Hypothalamus (tissue), 51 donors: Measurements from ENCODE around the gene NHSL2.
"Not testable (repeated sequence)": the region's sequence is repeated elsewhere in the genome, so short reads cannot be mapped to it uniquely, and the experiment has no call there.

ENCODE experiments used
- DNase-seq, 51 donors: peaks; one replicate each; lab custom pipeline; 2025; lab: John Stamatoyannopoulos, UW

Gene NHSL2

DNA sequence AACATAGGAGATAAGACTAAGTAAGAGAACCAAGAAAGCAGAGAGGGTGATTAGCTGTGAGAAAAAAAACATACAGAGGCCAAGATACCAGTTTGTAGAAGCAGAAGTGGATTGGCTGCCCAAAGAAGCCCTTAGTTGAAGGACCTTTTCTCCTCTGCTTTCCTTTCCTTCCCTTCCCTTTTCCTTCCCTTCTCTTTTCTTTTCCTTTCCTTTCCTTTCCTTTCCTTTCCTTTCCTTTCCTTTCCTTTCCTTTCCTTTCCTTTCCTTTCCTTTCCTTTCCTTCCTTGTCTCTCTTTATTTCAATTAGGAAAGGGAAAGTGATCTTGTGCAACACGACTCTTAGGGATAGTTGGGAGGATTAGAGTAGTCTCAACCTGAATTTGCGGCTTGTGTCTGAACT, 128.2 kb downstream of the NHSL2 start:
- DNase-seq: no peak

DNA sequence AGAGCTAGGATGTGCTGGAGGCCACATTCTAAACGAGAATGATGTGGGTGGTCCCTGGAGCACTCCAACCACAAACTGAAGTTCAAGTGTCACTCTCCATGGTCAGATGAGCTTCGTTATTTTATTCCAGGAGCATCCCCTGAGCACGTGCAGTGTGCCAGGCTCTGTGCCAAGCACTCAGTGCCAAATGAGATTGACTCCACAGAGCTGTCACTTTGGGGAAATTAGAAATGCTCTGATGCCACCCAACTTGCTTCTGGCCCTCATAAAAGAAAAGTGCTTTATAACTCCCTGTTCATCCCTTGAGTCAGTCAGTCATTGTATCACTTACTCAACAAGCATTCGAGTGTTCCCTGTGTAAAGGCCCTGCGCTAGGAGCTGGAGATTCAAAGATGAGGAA, 129.9 kb downstream of the NHSL2 start:
- no peak for DNase-seq

DNA sequence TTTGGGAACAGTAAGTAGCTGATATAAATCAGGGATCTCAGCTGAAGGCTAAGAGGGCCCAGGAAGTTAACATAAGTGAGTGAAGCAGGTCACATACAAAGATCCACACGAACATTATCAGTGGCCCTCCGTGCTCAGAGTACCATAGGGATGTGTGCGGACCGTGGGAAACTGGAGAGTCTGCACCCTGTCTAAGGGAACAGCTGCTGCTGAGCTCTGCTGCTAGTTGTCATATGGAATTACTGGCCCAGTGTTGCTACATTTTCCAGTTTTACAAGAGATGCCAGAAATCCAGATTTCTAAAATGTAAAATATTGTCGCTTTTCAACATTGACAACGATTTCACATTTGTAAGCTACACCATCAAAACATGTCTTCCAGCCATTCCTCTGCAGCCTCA, 130.5 kb downstream of the NHSL2 start:
- no peak for DNase-seq

DNA sequence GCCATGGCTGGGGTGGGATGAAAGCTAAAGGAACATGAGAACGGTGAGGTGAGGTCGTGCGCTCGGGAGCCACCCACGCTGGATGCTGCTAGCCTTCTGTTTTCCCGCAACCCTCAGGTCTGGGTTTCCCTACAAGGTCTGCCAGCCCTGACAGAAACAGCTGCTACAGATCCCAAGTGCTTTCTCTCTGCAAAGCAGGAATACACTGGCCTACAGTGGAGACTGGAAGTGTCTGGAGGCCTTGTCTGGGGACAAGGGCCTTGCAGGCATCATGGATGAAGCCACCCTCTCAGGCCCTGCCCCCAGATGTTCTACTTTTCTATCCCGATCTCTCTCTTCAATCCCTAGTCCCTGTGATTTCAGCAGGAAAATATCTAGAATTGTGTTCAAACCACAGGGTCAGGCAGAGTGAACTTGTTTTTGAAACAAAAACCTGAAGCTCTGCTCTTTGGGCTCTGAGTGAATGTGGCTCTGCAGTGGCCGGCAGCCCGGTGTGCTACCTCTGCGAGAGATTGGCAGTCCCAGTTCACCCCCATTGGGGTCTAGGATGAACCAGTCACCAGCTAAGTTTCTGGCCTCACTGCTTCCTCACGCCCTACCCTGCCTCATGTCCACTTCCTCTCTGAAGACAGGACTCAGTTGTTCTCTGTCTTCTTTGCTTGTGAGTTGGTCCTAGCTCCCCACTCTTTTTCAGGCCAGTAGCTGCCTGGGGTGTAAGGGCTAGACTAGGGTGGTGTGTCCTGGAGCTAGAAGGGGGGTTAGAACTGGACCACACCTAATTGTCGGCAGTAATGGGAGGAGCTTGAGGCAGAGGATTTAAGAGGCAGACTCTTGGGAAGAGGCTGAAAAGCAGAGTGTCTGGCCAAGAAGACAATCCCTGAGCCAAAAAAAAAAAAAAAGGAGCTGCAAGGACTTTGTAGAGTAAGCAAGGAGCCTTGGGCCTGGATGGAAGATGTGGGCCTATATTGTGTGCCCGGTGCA, 131.5 kb downstream of the NHSL2 start:
- no peak for DNase-seq

DNA sequence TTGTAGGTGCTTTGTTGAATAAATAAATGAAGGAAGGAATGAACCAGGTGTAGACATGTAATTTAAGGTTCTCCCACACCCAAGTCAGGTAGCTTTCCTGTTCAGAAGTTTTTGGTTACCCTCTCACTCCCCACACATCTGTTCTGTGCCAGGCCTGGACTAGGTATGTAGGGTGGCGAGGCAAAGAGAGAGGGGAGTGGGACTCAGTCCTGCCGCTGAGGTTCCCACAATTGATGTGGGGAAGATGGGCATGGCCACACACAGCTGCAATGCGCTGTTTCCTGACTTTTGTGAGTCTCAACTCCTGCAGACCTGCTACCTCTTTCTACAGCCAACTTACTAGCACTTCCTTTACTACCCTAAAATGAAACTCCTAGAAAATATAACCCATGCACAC, 132.2 kb downstream of the NHSL2 start:
- DNase-seq: no peak

DNA sequence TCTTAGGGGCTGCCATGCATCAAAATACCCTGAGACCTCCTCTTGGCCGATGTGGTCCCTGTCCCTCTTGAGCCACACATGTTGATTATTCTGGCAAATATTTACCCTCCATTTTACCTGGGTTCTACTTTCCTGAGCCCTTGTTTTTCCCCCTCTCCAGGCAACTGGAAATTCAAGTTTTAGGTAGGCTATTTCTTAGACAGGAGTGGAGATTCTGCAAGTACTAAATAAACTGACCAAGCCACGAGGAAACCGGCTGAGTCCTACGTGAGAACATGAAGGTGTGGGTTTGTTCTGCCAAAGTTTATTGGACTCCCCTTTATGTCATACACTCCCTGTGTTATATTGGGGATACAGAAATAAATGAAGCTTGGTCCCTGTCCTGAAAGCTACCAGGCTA, 133.0 kb downstream of the NHSL2 start:
- no peak for DNase-seq

DNA sequence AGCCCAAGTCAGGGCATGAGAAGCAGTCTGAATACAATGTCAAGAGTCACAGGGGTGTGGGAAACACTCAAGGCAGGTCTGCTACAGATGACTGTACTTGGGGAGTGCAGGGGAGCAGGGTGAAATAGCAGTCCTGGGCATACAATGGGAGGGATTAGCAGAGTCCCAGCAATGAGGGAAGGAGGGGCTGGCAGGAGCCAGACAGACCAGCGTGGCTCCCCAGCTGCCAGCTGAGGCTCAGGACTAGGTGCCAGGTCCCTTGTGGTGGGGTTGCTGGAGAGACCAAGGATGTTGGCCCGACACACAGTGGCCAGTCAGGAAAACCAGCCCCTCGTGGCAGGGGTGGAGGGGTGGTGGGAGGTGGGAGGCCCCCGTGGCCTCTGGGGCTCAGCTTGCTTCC, 134.5 kb downstream of the NHSL2 start:
- peak in 1 of 51 donors; percentile 4 for DNase-seq

DNA sequence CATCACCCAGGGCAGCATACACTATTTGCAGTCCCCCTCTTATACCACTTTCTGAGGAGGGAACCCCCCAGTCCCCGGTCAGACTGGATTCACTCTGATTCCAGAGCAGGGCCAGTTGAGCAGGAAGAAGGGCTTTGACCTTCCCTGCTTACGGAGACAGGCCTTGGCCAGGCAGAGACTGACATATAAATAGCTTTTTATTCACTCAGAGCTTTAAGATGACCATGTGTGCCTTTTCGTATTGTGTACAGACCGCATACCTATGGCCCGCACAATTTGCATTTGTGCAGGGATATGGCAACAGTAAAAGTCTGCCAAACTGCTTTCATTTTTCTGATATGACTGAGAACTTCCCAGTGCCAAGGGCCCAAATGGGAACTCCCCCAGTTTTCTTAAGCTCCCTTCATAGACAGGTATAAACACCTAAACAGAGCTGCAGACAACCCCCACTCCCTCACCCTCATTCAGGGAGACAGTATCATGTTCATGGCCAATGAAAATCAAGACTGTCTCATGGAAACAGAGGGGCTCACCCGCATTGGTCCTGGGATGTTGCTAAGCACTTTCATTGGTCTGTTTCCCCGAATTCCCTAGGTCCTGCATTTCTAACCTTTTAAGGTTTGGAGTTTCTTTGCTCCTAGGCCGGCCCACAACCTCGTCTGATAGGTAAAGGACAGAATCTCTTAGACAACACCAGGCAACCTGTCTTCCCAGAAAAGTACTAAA, 135.1 kb downstream of the NHSL2 start:
- peak in 5 of 51 donors; percentile 0 to 23 (median 3) for DNase-seq

DNA sequence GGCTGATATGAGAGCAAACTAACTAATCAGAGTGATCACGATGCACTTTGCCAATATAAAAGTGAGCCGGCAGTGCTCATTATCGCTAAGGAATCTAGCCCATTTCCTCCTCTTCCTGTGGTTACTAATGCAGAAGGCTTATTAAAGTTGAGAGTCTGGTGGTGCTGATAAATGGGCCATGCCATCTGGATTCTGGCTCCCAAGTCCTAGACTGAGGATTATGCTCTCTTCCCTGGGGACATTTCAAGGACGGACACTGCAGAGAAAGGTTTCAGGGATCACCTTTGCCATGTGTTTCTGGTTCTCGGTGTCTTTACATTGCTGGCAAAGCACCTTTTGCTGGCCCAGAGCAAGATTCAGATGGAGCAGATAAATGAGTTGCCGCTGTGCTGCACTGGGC, 135.8 kb downstream of the NHSL2 start:
- no peak for DNase-seq

DNA sequence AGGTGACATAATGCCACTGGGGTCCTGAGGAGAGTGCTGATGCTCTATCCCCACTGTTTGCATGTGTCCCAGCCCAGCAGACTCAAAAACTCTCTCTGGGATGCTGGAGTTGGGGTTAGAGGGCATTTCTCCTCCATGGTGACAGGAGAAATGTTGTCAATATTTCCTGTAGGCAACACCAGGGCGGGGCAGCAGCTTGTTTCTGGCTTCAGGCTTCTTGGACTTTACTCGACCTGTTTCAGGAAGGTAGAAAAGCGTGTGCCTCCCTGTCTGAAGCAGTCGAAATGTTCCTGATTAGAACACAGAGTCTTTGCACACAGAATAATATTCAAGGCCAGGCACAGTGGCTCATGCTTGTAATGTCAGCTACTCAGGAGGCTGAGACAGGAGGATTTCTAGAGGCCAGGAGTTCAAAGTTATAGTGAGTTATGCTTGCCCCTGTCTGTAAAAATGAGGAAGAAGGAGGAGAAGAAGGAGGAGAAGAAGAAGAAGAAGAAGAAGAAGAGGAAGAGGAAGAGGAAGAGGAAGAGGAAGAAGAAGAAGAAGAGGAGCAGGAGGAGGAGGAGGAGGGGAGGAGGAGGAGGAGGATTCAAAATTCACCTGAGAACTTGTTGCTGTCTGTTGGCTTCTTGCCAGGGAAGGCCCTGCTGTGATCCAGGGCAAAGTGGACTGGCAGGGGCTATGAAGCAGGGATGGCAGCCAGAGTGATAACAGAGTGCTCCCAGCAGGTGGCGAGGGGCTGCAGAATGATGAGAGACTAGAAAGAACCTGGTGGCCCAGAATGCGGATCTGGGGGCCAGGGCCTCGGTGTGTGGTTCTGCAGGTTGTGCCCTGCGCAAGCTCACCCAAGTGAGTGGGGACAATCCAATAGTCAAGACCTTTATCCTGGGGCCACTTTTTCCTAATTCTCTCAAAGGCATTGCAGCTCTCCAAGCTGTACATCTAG, 138.1 kb downstream of the NHSL2 start:
- DNase-seq: no peak

DNA sequence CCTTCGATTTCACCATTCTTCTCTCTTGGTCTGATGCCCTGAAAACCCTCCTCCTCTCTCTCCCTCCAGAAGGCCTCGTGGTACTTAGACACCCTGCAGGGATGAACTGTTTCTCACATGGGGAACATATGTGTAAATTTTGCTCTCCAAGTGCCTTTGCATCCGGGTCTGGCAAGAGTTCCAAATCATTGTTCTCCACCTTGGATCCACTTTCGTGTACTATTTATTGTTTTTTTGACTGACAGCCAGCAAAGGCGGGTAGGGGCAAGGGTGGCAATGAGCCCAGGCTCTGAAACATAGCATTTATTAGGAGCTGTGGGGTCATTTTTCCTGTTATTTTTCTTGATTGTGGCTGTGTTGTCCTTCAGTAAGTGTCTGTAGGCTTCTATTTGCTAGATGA, 139.4 kb downstream of the NHSL2 start:
- no peak for DNase-seq

DNA sequence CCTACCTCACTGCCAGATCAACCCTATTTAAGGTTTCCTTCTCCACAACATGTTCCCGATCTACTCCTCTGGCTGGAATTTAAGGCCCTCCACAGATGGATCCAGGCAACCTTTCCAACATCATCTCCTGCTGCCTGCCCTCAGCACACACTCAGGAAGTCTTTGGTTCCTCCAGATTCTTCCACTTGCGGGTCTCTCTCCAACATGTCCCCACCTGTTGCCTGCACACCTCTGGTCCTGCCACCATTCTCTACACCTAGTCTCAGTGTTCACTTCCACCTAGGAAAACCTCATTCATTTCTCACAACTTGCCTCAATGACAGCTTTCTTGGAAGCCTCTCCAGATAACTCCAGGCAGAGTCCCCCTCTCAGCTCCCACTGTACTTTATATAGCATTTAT, 140.9 kb downstream of the NHSL2 start:
- no peak for DNase-seq

DNA sequence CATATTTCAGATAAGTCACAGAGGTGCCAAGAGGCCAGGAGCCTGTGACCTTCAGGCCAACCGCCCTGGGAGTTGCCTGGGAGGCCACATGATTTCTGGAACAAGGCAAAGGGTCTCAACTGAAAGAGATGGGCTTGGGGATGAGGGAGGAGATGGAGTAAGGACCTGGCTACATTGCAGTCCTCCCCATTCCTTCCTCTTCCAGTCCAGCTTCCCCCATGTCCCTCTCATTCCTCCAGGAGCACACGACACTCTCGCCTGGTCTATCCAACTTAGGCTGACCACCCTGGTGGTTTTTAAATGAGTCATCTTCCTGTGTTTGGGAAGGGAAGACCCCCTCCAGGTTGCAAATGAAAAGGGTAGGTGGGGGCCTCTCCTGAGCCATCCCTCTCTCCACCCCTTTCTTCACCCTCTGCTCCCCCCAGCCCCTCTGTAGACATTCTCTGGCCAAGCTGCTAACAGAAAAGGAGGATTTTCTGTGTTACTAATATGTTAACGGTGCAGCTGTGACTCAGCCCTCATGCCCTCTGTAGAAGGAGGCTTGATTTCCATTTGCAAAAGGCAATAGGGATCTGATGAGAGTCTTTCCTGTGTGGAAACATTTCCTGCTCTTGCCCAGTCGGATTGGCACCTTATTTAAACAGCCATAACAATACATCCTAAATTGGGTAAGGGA, 141.9 kb downstream of the NHSL2 start:
- DNase-seq: no peak

DNA sequence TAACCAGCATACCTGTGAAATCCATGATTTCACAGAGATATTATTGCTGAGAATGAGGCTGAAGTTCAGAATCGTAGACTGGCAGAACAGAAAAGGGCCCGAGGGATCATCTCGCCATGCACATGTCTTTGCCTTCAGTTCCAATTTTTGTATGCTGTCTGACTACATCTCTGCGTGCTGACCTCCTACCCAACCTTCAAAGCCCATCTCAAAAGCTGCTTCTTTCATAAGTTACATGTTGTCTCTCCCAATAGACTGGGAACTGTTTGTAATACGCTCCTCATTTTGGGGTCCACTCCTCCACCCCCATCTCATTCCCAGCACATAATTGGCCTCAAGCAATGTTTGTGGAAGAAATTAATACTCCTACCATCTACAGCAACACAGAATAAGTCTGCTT, 142.9 kb downstream of the NHSL2 start:
- no peak for DNase-seq

DNA sequence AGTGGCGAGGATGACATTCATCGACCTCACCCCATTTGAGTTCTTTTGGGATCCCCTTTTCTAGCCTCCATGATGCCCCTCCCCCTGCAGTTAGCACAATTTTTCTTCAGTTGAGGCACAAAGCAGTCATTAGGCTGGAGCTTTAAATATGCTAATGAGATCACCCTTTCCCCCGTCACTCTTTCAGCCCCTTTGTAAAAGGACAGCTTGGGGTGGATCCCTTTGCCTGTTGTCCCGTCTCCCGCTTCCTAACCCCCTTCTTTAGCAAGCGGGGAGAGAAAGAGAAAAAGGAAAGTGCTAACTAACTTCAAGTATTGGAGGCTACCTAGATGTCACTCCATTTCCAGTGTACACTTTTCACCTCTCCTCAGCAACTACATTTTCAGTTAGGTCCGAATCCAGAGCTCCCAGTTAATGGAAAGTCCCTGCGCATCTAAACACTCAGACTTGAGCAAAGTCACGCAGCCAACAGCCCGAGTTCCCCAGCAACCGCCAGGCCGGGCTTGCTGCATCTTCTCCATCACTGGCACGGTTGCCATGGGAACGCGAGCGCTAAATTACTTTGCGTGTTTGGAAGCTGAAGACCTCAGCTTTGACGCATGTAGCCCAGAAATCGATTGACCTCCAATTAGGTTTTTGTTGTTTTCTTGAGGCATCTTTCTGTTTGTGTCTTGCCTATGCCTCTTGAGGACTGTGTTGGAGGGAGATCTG, 144.3 kb downstream of the NHSL2 start:
- peak in 29 of 51 donors; percentile 0 to 53 (median 26) for DNase-seq

DNA sequence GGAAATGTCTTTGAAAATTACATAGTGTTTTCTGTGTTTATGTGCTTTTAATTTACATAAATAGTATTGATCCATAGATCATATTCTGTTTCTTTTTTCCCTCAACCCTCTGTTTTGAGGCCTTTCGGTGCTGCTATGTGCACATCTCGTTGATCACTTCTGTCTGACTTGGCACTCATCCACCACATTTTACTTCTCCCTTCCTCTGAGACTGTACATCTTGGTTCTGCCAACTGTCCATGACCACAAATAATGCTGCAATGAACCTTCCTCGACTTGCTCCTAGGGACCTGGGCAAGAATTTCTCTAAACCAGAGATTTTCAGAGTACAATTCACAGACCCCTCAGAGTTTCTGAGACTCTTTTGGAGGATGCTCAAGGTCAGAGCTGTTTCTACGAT, 146.7 kb downstream of the NHSL2 start:
- peak in 1 of 51 donors; percentile 4 for DNase-seq

DNA sequence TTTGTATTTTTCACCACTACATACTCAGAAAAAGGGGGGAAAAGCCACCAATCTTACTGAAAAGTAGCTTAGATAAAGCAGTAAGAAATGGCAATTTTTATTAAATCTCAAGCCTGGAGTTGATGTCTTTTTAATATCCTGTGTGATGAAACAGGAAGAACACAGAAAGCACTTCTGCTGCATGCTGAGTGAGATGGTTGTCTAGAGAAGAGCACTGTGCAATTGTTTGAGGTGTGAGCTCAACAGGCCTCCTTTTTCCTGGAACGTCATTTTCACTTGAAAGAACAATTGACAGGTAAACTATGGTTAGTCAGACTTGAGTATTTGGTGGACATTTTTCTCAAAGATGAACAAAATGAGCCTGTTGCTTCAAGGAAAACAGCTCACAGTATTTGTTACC, 147.2 kb downstream of the NHSL2 start:
- DNase-seq: peak in 1 of 51 donors; percentile 11

DNA sequence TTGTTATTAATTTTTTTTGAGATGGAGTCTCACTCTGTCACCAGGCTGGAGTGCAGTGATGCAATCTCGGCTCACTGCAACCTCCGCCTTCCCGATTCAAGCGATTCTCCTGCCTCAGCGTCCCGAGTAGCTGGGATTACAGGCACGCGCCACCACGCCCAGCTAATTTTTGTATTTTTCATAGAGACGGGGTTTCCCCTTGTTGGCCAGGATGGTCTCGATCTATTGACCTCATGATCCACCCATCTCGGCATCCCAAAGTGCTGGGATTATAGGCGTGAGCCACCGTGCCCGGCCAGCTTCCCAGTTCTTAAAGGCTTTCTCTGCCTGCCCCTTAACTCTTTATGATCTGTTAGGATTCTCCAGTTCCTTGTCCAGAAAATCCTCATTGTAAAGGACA, 147.7 kb downstream of the NHSL2 start:
- not testable (repeated sequence) for DNase-seq

DNA sequence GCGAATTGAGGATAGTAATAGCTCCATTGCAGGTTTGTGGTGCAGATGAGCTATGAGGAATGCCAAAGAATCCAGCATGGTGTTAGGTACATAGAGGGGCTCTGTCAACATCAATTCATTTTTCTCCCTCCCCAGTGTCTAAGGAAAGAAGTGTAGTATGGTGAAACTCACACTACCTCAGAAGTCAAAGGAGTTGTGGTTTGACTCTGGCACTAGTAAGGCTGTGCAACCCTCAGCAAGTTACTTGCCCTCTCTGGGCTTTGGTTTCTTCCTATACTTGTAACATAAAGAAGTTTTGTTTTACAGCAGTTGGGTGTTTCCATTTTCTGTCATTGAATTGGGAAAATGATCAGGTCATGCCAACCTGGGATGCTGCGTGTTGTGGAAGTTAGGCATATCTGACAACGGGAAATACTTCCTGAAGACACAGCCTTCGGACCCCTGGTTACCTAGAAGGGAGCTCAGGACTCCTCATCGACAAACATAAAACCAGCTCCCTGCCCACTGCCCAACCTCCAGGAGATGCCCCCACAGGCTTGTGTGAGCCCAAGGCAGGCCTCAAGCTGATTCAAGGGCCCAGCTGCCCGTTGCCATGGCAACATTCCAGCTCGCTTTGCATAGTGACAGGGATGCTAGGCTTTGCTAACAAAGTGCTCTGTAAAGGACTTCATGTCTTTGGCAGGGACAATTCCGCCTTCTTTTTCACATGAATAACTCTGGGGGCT, 149.7 kb downstream of the NHSL2 start:
- DNase-seq: peak in 46 of 51 donors; percentile 0 to 75 (median 38)
